ENCODE measurements around the gene MTF2.
"Not testable (repeated sequence)": the region's sequence is repeated elsewhere in the genome, so short reads cannot be mapped to it uniquely, and the experiment has no call there.

Gene MTF2

GRCh38 chr1:93078986-93079654 lies at the start of gene MTF2:
TSS of gene MTF2 (plus strand) at chr1:93079283. CDS start at chr1:93079527, 244 bp downstream.
- peak; percentile 23 for FAIRE-seq

GRCh38 chr1:93029317-93029716 lies 49.8 kb upstream of the MTF2 start:
- no peak for FAIRE-seq

GRCh38 chr1:93030191-93030590 lies 48.9 kb upstream of the MTF2 start:
- not testable (repeated sequence) for FAIRE-seq

GRCh38 chr1:93031711-93032110 lies 47.4 kb upstream of the MTF2 start:
- no peak for FAIRE-seq

- FAIRE-seq, result no peak
Measured at GRCh38 chr1:93033029-93033428, 46.1 kb upstream of the MTF2 start.

- FAIRE-seq, result no peak
Measured at GRCh38 chr1:93033785-93034184, 45.3 kb upstream of the MTF2 start.

GRCh38 chr1:93034397-93034796 lies 44.7 kb upstream of the MTF2 start:
- FAIRE-seq, result no peak

- no peak for FAIRE-seq
Measured at GRCh38 chr1:93036672-93037071, 42.4 kb upstream of the MTF2 start.

- no peak for FAIRE-seq
Measured at GRCh38 chr1:93042187-93043056, 36.7 kb upstream of the MTF2 start.

GRCh38 chr1:93043057-93043557 lies 36.0 kb upstream of the MTF2 start:
- FAIRE-seq, result peak; percentile 43

GRCh38 chr1:93047618-93048017 lies 31.5 kb upstream of the MTF2 start:
- FAIRE-seq, result no peak

- no peak for FAIRE-seq
Measured at GRCh38 chr1:93051961-93052360, 27.1 kb upstream of the MTF2 start.

GRCh38 chr1:93056214-93056613 lies 22.9 kb upstream of the MTF2 start:
- no peak for FAIRE-seq

- FAIRE-seq, result no peak
Measured at GRCh38 chr1:93056649-93057048, 22.4 kb upstream of the MTF2 start.

GRCh38 chr1:93061895-93062792 lies 16.9 kb upstream of the MTF2 start:
- FAIRE-seq, result peak; percentile 48

GRCh38 chr1:93076268-93076667 lies 2.8 kb upstream of the MTF2 start:
- no peak for FAIRE-seq

GRCh38 chr1:93078203-93078602 lies 880 bp upstream of the MTF2 start:
- FAIRE-seq, result no peak

GRCh38 chr1:93078638-93078985 lies 471 bp upstream of the MTF2 start:
- FAIRE-seq, result no peak

- FAIRE-seq, result no peak
Measured at GRCh38 chr1:93079685-93080141, 630 bp downstream of the MTF2 start.

GRCh38 chr1:93080179-93080823 lies 1.2 kb downstream of the MTF2 start:
- FAIRE-seq, result peak; percentile 87

GRCh38 chr1:93081716-93082115 lies 2.6 kb downstream of the MTF2 start:
- no peak for FAIRE-seq

GRCh38 chr1:93082313-93082712 lies 3.2 kb downstream of the MTF2 start:
- no peak for FAIRE-seq

All from A204.1 (cell line).